GM12878 (cell line): ENCODE measurements around the gene NEK3. TPM values are rescaled to one million over a fixed set of nuclear protein-coding genes. Genes with fewer than 3 reads are reported as not detected.

Source experiments
- ATAC-seq: fragments of 200-7000 bp; cut with Tn5 transposase; 3 replicates; pipeline ENCODE4 v1.9.1; 2020; ENCODE audit warnings: mild to moderate bottlenecking, moderate library complexity
- BruUV-seq: library from RNA; stranded (reverse); fragments of 400-500 nt; replicated peaks from 2 replicates; lab custom pipeline; 2021; lab: Mats Ljungman, UMichigan
- CTCF ChIA-PET: fragments of 300-600 bp; sonication (Branson Sonifier 250); formaldehyde crosslinking; extraction: SDS; loops from one replicate; lab custom pipeline; 2021; ENCODE audit warnings: inconsistent platforms; lab: Yijun Ruan, JAX
- POLR2A ChIA-PET: fragments of 350-600 bp; formaldehyde crosslinking; extraction: SDS; loops from one replicate; lab custom pipeline; 2021; ENCODE audit warnings: inconsistent platforms; lab: Charles Lee
- RAD21 ChIA-PET: fragments of 300-600 bp; sonication (Branson Sonifier 250); formaldehyde crosslinking; loops from one replicate; lab custom pipeline; 2023; ENCODE audit warnings: antibody characterized with exemption; ENCODE audit not compliant: unreplicated experiment; lab: Charles Lee
- SMC1A ChIA-PET: fragments of 300-600 bp; sonication (Branson Sonifier 250); formaldehyde crosslinking; loops from one replicate; lab custom pipeline; 2023; ENCODE audit not compliant: unreplicated experiment, uncharacterized antibody; lab: Charles Lee
- DNase-seq: peaks from one replicate; pipeline ENCODE4 v3.0.0-alpha.2; 2011; ENCODE audit warnings: low read depth, low spot score
- FAIRE-seq: peaks from 3 replicates; lab custom pipeline; 2011; peaks lifted over from hg19 to GRCh38; lab: Jason Lieb, UNC
- H2AFZ ChIP-seq: 2 replicates; pipeline ENCODE4 v1.6.0; 2011; ENCODE audit warnings: low read depth, low read length, control low read depth; ENCODE audit not compliant: control insufficient read depth
- H3K27ac ChIP-seq: 2 replicates; pipeline ENCODE4 v1.5.1; 2011; ENCODE audit warnings: control low read depth; ENCODE audit not compliant: control insufficient read depth, insufficient read depth
- H3K27me3 ChIP-seq, 2 experiments: replicated peaks in 1 of 2; 2 replicates each; pipeline versions ENCODE4 v1.6.0 to v1.6.1; 2011; ENCODE audit warnings: low read length in 1 of 2; ENCODE audit not compliant: control insufficient read depth in 2 of 2, insufficient read depth in 2 of 2
- H3K36me3 ChIP-seq, 2 experiments: 2 replicates each; pipeline ENCODE4 v1.5.1; 2011; ENCODE audit warnings: low read length in 1 of 2; ENCODE audit not compliant: control insufficient read depth in 2 of 2, insufficient read depth in 2 of 2
- H3K4me1 ChIP-seq: 2 replicates; pipeline ENCODE4 v1.6.1; 2011; ENCODE audit warnings: mild to moderate bottlenecking, low read length, moderate library complexity, mixed read lengths; ENCODE audit not compliant: control insufficient read depth, insufficient read depth
- H3K4me2 ChIP-seq: 2 replicates; pipeline ENCODE4 v1.6.0; 2011; ENCODE audit warnings: control low read depth; ENCODE audit not compliant: control insufficient read depth, insufficient read depth
- H3K4me3 ChIP-seq: fragments of 200-600 bp; sonication (generic); 2 replicates; pipeline ENCODE4 v1.5.1; 2016
- H3K79me2 ChIP-seq: 2 replicates; pipeline ENCODE4 v1.6.0; 2011; ENCODE audit warnings: low read length; ENCODE audit not compliant: control insufficient read depth, insufficient read depth
- H3K9ac ChIP-seq: 2 replicates; pipeline ENCODE4 v1.8.0; 2011; ENCODE audit warnings: low read length, control low read depth, mixed read lengths; ENCODE audit not compliant: control insufficient read depth, insufficient read depth
- H3K9me3 ChIP-seq: replicated peaks from 3 replicates; pipeline ENCODE4 v1.5.1; 2011; ENCODE audit warnings: mild to moderate bottlenecking, low read length; ENCODE audit not compliant: control insufficient read depth, insufficient read depth
- H4K20me1 ChIP-seq: 2 replicates; pipeline ENCODE4 v1.6.0; 2011; ENCODE audit not compliant: control insufficient read depth, insufficient read depth
- BMI1 ChIP-seq: fragments of 450-650 bp; IDR thresholded peaks from 2 replicates; pipeline ENCODE4 v1.6.1; 2016; ENCODE audit warnings: mild to moderate bottlenecking, moderate library complexity, borderline replicate concordance
- POLR2AphosphoS5 ChIP-seq: IDR thresholded peaks from 2 replicates; pipeline ENCODE4 v1.6.1; 2011; ENCODE audit warnings: mild to moderate bottlenecking, low read length, inconsistent platforms
- STAT1 ChIP-seq: fragments of 450-650 bp; conservative IDR thresholded peaks from 2 replicates; pipeline ENCODE4 v1.6.1; 2014; ENCODE audit warnings: antibody characterized with exemption, mild to moderate bottlenecking
- WGBS: methylation state at CpG from one replicate; pipeline ENCODE4 v1.1.6; 2016; ENCODE audit warnings: low lambda C conversion rate; ENCODE audit not compliant: insufficient replicate concordance, insufficient coverage; ENCODE audit errors: missing lambda C conversion rate; 5-methylcytosine and 5-hydroxymethylcytosine counted together
- in situ Hi-C: fragments of 300-500 bp; cut with MboI; formaldehyde crosslinking; loops from 9 replicates; pipeline ENCODE4 v1.14.3; 2018; ENCODE audit warnings: mixed read lengths
- intact Hi-C: fragments of 100-400 bp; cut with micrococcal nuclease; formaldehyde crosslinking; loops from one replicate; pipeline ENCODE4 v1.14.2; 2022; ENCODE audit not compliant: unreplicated experiment
- polyA plus RNA-seq, 11 experiments: library from polyadenylated mRNA; depleted of rRNA in 4 of 11; unstranded in 6 of 11; stranded (reverse) in 5 of 11; fragments of >200 nt; fragmentation: Nextera tagmentation in 4 of 11; fragmentation: Illumina TruSeq in 1 of 11; extraction: Ambion mirVana in 4 of 11; extraction: Trizol in 1 of 11; gene quantifications; 1 replicate in 1 of 11; 2 replicates in 10 of 11; pipeline versions ENCODE4 v1.2.1 to v1.2.3, GENCODE V29; 2011 to 2016; ENCODE audit warnings: inconsistent platforms in 2 of 11, missing spikeins in 2 of 11, low read depth in 1 of 11
- total RNA-seq, 4 experiments: library from RNA; depleted of rRNA in 3 of 4; stranded (reverse); fragments of >200 nt in 3 of 4; fragmentation: Illumina TruSeq in 1 of 4; extraction: Trizol in 1 of 4; gene quantifications; 2 replicates each; pipeline versions ENCODE4 v1.2.1 to v1.2.3, GENCODE V29; 2013 to 2021
- TF ChIP-seq, protein P1 (sequence below): fragments of 450-650 bp; formaldehyde crosslinking; IDR thresholded peaks from 2 replicates; pipeline ENCODE4 v1.4.0; 2022; ENCODE audit warnings: mild to moderate bottlenecking, moderate library complexity
- TF ChIP-seq, protein P2 (sequence below): fragments of 450-650 bp; IDR thresholded peaks from 2 replicates; pipeline ENCODE4 v1.6.1; 2017; ENCODE audit warnings: borderline replicate concordance

NEK3 gene
- total and polyA plus RNA-seq, 10 of the 15 experiments (the other 5 are each of a cell fraction or from before 2014, with no cell fraction given), result 2.9 to 9.3 (median 5.9) TPM

DNA sequence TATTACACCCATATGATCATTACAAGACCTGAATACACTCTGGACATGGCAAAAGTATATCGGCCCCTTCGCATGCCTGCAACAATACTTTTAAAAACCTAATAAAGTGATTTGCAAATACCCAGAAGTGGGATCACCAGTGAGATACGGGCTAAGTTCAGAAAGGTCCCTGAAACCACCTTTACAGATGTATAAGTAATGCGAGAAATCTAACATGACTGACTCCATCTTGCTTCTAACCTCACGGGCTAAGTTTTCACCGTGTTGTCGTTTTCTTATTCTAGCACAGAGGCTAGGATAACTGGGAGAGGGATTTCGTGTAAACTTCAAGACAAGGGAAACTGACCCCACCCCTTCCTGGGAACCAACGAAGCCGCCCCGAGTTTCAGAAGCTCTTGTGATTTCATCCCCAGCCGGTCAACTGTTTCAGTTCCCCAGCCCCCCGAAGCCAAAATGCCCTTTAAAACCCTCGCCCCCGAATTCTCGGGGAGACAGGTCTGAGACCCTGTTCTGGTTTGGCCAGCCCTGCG lies 703 bp downstream of the NEK3 start (continued):
- TF ChIP-seq, protein P1, sequence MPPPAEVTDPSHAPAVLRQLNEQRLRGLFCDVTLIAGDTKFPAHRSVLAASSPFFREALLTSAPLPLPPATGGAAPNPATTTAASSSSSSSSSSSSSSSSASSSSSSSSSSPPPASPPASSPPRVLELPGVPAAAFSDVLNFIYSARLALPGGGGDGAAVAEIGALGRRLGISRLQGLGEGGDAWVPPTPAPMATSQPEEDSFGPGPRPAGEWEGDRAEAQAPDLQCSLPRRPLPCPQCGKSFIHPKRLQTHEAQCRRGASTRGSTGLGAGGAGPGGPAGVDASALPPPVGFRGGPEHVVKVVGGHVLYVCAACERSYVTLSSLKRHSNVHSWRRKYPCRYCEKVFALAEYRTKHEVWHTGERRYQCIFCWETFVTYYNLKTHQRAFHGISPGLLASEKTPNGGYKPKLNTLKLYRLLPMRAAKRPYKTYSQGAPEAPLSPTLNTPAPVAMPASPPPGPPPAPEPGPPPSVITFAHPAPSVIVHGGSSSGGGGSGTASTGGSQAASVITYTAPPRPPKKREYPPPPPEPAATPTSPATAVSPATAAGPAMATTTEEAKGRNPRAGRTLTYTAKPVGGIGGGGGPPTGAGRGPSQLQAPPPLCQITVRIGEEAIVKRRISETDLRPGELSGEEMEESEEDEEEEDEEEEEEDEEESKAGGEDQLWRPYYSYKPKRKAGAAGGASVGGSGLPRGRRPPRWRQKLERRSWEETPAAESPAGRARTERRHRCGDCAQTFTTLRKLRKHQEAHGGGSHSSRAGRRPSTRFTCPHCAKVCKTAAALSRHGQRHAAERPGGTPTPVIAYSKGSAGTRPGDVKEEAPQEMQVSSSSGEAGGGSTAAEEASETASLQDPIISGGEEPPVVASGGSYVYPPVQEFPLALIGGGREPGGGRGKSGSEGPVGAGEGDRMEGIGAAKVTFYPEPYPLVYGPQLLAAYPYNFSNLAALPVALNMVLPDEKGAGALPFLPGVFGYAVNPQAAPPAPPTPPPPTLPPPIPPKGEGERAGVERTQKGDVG (CRISPR knock-in tag), result peak; percentile 76; the same call in 1 of the 2 replicates
- 0 out of 2 replicates have a peak, but pooled peaks have one; percentile 32 for TF ChIP-seq POLR2AphosphoS5

DNA sequence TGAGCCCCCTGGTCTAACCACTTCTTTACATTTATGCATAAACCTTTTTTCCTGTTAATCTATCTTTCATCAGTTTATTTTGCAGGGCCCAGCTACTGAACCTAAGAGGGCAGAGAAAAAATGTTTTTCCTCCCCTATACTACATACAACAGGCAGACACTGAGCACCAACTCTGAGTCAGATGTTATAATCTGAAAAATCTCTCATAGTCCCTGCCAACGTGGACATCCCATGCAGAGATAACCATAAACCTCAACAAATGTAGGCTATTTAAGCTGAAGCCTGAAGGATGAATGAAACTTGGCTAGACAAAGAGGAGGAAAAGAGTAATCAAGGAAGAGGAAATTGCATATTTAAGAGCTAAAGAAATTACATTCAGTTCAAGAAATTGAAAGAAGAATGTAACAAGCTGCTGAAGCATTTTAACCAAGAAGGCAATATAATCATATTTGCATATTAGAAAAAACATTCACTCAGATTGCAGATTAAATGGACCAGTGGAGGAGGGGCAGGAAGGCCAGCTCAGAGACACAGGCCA lies 2.6 kb downstream of the NEK3 start:
- 73% methylated on average over 1 of the region's 1 CpG for WGBS
- RAD21 ChIA-PET, result no interaction called here

More for the DNA sequence above, 2.6 kb downstream of the NEK3 start:
- in situ Hi-C loops, result no loop called here
- Histone ChIP-seq H3K9ac (no peak overlapping the region), H4K20me1 (no peaks in the 10 kb centered on the region), H3K79me2 (no peaks in the 10 kb centered on the region), H2AFZ (no peak overlapping the region), H3K4me3 (no peak overlapping the region), H3K4me1 (peaks cover 5% of the 10 kb centered on the region; the same call in 1 of the 2 replicates), H3K36me3 (no peaks in the 10 kb centered on the region), H3K4me2 (no peak overlapping the region), H3K9me3 (no peaks in the 10 kb centered on the region), H3K27me3 (no peaks in the 10 kb centered on the region), H3K27ac (no peak overlapping the region)
- ChIA-PET SMC1A (interaction anchor here (1.2 to 1.7 kb wide), 5 partner anchors 10 to 275 kb away, joined by 3 to 6 read pairs (median 3); no protein-coding TSS in a partner anchor), CTCF (interaction anchor here (0.5 to 1.6 kb wide), 5 partner anchors 10 to 1478 kb away, joined by 3 to 6 read pairs (median 4); partner anchors contain the start of genes NEK5 and VPS36), POLR2A (no interaction called here)
- no peak for DNase-seq
- no peak for ATAC-seq
- intact Hi-C loops, result no loop called here
- TF ChIP-seq STAT1 (no peak), BMI1 (no peak)
- TF ChIP-seq, protein P2, sequence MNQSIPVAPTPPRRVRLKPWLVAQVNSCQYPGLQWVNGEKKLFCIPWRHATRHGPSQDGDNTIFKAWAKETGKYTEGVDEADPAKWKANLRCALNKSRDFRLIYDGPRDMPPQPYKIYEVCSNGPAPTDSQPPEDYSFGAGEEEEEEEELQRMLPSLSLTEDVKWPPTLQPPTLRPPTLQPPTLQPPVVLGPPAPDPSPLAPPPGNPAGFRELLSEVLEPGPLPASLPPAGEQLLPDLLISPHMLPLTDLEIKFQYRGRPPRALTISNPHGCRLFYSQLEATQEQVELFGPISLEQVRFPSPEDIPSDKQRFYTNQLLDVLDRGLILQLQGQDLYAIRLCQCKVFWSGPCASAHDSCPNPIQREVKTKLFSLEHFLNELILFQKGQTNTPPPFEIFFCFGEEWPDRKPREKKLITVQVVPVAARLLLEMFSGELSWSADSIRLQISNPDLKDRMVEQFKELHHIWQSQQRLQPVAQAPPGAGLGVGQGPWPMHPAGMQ, result no peak
- no peak for FAIRE-seq
- BruUV-seq, result no TSS peak
